EL (cell line): ENCODE data around the gene GDPD5.
A peak's percentile ranks its signal among the peaks of the same experiment; 100 is the strongest.

Experiments
- DNase-seq: peaks from one replicate; pipeline ENCODE4 v3.0.0-alpha.2; 2016

GDPD5 gene

DNA sequence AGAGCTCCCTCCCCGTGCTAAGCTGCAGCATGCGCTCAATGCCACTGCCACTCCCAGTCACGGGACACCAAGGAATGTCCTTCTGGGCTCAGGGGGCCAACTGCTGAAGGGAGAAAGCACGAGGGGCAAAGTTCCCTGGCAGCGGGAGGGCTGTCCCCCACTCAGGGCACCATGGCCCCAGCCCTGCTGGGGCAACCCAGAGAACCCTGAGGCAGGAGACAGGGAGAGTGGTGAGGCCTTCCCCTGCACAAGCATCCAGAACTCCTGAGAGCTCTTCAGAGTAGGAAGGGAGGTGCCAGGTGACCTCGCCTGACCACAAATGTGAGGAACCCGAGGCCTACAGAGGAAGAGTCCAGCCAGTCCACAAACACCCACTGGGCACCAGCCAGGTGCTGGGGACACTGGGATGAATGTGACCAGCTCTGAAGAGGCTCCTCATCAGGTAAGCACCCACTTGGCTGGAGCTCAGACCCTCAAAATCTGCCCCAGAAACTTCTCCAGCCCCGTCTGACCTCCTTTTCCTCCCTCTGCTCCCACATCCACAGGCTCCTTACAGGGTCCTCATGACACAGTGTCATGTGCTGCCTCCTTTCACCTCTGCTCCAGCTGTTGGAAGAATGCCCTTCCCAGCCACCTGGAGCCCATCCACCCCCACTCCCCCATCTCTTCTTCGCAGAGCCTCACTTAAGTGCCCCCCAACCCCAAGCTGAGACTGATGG lies 15.6 kb downstream of the GDPD5 start:
- DNase-seq: no peak

DNA sequence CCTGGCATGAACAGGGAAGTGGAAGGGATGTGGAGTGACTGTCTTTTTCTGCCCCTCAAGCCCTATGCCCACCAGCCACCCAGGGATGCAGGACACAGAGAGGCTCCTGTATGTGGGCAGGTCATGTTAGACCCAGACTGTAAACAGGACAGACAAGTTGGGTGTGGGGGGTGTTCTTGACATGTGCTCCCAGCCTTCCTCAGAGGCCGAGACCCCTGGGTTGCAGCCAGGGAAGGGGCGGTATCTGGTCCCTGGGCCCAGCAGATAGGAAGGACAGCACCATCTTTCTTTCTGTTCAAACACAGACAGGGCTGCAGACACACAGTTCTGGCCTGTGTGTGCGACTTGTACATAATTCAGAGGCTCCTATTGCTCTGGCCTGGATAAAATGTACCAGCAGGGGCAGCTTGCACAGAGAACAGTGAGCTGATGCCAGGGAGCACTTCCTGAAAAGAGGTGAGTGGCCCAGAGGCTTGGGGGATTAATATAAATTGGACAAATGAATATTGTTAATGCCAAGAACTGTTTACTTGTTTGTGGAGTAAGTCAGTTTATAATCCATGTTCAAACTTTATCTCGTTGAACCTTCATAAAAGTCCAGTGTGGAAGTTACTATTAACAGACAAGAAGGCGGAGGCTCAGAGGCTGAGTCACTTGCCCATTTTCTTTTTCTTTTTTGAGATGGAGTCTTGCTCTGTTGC lies 16.6 kb downstream of the GDPD5 start:
- DNase-seq: no peak

DNA sequence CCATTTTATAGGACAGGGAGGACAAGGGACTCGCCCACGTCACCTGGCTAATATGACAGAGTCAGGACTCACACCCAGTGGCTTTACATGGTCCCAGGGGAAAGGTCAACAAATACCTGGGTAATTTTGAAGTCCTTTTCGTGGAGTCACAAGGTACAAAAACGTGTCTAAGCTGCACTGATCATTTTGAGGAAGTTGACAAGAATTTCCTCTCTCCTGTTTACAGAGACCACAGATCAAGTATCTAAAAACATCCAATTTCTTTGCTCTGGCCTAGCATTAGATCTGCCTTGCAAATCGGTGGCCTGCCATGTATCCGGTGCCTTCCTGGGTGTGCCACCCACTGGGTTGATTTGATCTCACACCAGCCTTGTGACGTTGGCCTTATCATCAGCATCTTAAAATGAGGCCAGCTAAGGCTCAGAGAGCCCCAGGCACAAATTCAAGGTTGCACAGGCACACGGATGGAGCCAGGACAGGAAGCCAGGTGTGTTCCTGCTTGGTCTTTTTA lies 17.6 kb downstream of the GDPD5 start:
- DNase-seq: no peak

DNA sequence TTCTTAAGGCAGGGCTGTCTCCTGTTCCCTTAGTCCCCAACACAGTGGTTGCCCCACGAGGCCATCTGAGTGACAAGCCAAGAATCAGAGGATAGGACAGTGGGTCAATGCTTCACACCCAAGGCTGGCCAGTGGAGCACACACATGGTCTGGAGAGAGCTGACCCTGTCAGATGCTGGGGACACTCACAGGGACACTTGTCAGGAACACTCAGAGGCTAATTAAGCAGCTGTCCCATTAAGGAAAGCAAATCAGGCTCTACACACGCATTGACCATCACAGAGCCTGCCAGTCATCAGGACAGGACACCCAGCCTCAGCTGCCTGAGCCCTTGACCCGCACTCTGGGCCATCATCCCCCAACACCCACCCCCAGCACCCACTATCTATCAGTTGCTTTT lies 18.2 kb downstream of the GDPD5 start:
- no peak for DNase-seq

DNA sequence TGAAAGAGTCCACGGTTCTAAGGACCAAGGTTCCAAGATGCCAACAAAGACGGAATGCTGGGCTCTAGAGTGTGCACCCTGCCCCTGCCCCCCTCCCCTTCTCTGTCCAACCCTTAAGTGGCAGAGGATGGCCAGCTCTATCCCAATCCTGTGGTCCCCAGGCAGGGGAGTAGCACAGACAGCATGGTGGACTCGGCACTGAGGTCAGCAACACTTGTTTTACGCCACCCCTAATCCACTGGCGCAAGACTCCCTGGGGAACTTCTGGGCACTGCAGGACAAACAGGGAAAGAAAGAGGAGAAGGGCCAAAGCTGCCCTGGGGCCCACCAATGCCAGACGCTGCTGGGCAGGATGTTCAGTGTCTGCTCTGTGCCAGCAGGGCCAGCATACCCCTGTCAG lies 18.9 kb downstream of the GDPD5 start:
- no peak for DNase-seq

DNA sequence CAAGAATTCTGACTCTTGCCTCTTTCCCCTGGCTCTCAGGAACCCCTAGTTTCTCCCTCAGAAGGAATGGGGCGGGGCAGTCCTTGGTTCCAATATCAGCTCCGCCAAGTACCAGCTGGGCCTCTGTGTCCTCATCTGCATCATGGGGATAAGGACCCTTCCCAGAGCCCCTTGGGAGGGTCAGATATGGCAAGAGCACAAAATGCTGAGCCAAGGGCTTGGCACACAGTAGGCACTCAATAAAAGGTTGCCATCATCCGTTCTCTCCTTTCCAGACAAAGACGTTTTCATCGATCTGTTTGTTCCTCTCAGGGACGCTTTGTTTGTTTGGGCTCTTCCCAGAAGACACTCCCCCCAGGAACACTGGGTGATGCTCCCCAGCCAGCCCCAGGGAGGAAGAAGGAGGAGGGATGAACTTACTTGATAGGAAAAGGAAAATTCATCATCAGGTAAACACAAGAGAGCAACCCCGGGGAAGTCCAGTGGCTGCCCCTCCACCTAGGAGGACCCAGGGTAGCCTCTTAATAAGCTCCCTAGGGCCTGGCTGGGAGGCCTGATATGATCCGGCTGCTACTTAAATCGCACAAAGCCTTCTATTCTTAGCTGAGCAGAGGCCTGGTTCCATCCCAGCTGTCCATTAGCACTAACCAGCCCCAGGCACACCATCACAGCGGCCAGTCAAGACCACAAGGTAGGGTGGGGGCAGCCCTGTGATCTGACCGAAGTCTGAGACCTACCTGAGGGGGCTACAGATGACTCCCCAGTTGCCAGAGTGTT lies 19.6 kb downstream of the GDPD5 start:
- no peak for DNase-seq

DNA sequence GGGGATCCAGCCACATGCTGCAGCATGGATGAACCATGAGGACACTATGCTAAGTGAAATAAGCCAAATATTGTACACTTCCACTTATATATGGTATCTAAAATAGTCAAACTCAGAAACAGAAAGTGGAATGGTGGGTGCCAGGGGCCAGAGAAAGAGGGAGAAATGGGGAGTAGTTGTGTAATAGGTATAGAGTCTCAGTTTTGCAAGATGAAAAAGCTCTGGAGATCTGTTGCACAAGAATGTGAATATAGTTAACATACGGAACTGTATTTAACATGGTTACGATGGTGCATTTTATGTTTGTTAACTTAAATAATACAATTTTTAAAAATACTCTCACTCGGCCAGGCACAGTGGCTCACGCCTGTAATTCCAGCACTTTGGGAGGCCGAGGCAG lies 21.2 kb downstream of the GDPD5 start:
- no peak for DNase-seq

DNA sequence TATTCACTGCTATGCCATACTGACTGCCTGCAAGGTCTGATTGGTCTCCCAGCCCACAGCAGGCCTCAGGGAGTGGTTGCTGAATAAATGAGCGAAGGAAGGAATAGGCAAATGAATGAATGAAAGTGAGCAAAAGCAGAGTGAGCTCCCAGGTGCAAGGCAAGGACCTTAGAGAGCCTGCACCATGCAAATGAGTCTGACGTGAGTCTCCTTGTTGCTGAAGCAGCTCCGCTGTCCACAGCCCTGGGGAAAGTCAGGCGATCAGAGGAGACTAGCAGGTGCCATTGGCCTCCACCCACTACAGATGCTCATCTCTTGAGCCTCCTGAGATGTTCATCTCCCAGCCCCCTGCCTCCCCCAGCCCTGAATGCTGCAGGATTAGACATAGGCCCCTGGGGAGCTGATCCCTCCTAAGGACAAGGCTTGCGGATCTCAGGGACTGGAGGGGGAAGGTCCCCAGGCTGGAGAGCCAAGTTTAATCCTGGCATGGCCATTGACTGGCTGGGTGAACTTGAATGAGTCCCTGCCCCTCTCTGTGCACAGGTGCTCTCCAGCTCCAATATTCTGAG lies 22.1 kb downstream of the GDPD5 start:
- DNase-seq: no peak

DNA sequence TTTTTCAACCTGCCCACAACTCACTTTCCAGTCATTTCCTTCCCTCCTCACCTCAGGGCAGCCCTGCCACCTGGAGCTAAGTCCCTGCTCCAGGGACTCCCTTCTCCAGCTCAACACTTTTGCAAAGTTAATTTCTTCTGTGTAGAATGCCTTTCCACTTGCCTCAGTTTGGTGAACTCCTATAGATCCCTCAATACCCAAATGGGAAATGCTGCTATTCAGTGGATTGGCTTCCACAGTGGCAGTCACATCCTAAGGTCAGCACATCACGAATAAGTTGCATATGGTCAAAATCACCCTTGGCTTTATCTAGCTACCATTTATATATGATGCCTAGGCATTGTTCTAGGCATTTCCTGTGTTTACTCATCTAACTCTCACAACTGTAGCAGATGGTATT lies 23.6 kb downstream of the GDPD5 start:
- no peak for DNase-seq

DNA sequence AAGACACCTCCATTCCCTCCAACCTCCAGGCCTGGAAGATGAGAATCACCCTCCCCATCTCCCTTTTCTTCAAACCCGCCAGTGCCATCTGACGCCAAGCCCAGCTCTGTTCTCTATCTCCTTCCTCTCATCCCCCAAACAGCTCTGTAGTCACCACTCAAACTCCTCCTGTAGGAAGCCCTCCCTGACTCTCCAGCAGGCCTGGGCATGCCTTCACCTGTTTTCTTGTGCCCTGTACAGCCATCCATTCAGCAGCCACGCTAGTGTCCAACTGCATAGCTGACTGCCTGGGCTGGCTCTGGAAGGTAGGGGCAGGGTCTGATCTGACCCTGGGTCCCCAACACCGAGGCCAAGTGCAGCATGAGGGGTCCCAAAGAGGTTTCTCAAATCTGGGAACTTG lies 25.0 kb downstream of the GDPD5 start:
- DNase-seq: no peak

DNA sequence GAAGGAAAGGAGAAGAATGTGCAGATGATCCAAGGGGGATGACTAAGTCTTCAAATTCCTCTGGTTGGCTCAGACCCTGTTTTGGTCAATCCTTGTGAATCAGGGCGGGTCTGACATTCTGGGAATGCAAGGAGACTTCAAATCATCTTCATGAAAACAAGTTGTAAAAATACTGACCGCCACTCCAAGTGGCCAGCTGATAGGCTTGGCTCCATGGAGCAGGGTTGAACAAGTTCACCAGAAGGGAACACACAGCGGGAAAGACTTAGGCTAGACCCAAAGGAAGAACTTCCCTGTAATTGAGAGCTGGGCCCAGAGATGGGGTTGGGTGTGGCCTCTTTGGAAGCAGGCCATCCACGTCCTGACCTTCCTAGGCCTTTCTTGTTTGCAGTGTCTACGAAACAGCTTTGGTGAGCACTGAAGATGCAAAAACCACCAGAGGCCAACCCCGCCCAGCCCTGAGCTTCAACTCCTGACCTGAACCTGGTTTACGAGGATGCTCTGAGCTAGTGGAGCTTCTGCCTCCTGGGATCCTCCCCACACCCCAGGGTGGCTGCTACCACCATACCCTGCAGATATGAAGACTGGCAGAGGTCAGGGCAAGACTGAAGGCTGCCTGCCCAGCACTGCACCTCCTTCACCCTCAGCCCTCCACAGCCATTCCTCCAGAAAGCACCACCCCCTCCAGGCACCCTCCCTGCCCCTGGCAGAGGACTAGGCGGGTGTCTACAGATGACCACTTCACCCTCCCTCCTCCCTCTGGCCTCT lies 26.1 kb downstream of the GDPD5 start:
- DNase-seq: peak; percentile 97

DNA sequence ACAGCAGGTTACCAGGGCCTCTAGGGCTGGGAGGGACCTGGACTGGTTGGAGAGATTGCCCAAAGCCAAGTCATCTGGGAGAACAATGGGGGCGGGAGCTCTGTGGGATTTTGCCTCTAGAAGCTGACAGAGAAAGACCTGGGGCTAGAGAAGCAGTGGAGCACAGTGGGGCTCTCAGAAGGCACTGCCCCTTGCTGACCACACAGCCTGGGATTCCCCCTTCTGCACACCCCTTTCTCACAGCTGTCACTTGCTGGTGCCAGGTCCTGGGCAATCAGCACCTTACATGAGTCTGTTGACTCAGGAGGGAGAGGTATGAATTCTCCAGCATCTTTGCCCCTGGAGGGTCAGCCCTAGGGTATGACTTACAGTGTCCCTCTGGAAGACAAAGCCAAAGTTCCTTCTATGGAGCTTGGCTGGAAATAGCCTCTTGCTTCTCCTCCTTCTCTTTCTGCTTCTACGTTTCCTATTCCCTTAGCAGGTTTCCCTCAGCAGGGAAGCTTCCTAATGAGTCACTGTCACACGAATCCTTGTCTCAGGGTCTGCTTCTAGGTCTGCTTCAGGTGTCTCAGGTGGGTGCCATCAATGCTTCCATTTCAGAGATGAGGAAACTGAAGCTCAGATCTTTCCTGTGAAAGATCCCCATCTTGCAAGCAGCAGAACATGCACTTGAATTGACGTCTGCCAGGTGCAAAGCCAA lies 27.0 kb downstream of the GDPD5 start:
- peak; percentile 65 for DNase-seq

DNA sequence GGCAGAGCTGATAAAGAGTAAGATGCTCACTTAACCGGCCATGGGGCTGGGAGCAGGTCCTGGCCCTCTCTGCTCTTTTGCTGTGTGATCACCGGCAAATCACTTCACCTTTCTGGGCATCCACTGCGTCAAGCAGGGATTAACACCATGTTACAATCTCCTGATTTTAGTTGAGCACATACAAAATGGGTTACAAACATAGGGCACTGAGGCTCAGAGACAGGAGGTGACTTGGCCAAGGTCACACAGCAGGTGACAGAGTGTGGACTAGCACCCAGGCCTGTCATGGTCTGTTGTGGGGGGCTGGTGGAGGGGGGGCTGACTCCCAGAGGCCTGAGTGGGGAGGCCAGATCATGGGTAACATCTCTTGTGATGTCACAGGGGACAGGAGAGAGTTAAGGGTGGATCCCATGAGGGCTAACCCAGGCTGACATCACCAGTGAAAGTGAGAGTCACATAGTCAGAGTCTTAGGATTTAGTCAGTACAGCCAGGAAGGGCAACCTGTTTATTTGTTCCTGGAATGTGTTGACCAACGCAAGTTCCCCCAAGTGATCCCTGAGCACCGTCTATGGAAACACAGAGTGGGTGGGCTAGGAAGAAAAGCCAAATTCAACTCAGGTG lies 27.8 kb downstream of the GDPD5 start:
- DNase-seq: peak; percentile 20

DNA sequence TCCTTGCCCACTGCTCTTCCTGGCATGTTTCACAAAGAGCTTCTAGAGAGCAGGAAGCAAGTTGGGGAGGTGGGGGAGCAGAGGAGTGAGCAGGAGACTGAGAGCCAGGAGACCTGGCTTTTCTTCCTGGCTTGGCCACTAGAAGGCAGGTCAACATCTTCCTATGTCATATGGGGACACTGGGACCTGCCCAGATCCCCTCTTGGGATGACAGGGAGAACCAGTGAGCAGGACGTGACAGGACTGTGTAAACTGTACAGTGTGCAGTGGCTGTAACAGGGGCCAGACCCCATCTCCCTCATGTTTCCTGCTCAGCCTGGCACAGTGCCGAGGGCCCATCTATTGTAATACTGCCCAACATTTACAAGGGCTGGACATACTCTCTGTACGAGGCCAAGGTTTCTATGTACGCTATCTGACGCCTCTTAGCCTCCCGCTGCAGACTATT lies 29.4 kb downstream of the GDPD5 start:
- DNase-seq: no peak

DNA sequence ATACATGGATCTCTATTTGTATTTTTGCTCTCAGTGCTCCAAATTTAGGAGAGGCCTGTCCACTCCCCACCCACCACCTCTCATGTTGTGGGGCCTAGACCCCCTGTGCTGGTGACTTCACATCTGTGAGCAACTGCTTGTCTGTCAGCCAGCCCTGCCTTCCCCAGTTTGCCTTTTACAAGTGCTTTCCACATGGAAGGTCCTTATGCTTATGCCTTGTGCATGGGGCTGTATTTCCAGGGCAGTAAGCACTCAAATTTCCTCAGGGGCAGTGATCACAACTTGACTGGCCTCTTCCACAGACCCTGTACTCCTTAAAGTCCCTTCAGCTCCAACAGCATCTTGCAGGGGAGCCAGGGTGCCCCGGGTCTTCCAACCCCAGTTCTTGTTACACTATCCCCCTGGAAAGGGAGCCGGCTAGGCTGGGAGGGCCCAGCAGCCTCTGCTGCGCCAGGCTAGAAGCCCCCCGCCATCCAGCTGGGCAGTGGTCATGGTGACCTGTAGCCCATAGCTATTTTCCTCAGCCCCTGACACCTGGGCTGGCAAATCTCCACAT lies 29.9 kb downstream of the GDPD5 start:
- DNase-seq: no peak

DNA sequence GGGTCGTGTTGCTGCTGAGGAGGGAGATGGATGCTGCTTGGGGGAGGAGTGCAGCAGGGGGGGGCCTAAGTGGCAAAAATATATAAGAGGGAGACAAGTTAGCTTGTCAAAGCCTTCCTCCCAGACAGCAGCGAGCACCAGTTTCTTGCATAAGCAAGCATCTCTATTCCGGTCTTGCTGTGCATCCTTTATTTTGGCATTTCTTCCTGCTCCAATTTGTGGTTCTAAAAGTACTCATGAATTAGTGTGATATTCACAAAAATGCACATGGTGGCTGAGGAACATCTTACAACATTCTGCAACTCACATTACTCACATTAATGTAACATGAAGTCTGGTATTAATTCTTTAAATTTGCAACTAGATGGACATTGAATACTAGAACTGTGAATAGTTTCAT lies 32.1 kb downstream of the GDPD5 start:
- DNase-seq: no peak

DNA sequence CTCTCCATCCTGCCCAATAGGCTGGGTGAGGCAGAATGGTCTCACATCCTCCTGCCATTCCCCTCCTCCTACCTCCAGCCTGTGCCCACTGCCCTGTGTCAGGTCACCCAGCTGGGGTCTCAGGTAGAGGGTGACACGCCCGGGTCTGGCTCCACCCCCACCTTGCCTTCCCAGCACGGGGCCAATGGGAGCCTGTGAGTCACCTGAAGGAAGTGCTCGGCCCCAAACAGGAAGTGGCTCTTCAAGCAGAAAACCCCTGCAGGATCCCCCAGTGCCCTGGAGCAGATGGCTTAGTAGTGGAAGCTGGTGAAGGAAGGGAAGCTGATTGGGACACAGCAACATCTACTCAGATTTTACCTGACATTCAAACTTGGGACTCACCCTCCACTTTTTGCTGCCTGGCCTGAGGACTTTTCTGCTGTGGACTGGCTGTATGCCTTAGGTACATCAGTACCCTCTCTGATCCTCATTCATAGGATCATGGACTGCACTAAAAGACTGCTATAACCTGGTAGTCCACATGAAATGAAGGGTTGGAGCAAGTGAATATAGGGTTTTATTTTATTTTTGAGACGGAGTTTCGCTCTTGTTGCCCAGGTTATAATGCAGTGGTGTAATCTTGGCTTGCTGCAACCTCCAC lies 33.4 kb downstream of the GDPD5 start:
- DNase-seq: peak; percentile 60

DNA sequence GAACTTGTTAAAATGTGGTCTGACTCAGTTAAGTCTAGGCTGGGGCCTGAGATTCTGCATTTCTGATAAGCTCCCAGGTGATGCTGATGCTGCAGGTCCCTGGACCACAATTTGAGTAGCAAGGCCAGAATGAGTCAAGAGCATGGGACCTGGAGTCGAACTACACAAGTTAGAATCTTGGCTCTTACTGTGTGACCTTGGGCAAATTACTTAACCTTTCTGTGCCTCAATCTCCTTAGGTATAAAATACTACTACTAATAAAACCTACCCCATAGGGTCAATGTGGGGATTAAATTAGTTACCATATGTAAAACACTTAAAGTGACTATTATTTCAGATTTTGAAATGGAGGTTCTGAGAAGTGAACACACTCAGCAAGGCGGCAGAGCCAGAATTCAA lies 34.3 kb downstream of the GDPD5 start:
- no peak for DNase-seq

DNA sequence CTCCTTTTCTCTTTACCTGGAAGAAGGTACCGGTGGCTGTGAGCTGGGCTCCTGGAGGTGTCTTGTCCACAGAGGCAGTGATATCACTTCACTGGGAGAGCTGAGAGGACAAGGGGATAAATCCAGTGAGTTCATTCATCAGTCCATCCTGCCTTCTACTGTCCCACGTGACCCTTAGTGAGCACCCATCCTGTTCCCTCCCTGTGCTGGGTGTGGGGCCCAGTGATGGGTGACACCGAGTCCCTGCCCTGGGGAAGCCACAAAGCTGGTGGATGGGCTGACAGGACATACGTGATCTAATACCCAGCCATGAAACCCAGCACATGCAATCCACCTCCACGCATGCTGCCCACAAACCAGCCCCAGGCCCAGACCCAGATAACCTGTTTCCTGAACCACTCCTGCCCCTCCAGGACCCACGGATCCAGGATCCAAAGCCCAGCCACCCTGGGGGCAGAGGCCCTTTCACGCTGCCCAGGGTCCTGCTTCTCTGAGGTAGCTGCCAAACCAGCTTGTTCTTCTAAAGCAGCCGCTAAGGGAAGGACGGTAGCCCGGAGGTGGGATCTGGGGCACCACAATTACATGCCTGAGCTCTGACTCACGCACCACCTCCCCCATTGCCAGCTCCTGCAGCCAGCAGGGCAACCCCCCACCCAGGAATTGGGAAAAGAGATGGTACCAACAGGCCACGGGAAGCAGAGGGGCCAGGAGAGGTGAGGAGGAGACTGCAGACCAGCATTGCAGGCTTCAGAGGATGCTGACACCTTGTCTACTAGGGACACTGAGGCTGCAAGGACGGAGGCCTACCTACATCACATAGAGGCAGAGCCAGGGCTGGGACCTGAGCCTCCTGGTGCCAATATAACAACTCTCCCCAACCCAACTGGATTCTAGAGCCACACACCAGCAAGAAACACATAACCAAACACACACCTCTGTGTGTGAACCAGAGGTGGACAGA lies 35.2 kb downstream of the GDPD5 start:
- DNase-seq: peak; percentile 61
